Activated CD4-positive, alpha-beta T cell treated with anti-CD3 and anti-CD28 coated beads for 24 hours (primary cell): Measurements from ENCODE around the gene RHOV.
A peak's percentile ranks its signal among the peaks of the same experiment; 100 is the strongest.
"Not testable (repeated sequence)": the region's sequence is repeated elsewhere in the genome, so short reads cannot be mapped to it uniquely, and the experiment has no call there.

Source experiments
- DNase-seq, 2 donors: peaks; one replicate each; pipeline ENCODE4 v3.0.0-alpha.2; 2020; ENCODE audit warnings: low read depth in 2 of 2

The RHOV gene

GRCh38 chr15:40872791-40873693 lies 992 bp downstream of the RHOV start:
- no peak for DNase-seq

DNA sequence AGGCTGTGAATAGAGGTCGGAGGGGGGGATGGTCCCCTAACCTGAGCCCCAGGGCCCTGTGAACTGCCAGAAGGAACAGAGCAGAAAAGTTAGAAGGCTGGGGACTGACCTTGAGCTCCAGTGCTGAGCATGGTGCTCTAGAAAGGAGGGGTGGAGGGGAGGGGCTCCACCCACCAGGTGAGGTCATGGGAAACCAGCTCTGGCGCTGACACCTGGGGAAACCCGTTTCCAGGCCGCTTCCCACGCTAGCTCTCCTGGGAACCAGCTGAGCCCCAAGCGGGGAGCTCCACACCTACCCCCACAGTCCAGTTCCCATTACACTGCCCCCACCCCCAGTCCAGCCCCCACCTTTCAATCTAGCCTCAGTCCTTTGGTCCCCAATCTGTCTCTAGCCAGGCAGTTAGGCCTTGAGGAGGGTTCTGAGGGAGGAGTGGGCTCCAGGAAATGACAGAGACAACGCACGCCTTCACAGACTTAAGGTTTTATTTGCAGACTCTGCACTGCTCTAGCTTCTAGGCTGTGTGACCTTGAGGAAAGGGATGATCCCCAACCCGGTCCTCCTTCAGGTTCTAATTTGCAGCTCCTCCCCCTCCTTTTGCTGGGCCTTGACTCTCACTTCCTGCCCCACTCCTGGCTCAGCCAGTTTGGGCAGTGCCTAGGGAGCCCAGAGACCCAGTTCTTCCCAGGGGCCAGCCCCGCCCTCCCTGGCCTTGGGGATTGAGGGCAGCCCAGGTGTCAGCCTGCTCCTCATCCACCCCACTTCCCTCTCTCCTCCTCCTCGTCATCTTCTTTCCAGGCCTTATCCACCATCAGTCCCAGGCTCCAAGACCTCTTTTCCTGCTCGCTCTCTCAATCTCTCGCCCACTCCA lies 2.1 kb downstream of the RHOV start:
- no peak for DNase-seq

GRCh38 chr15:40870716-40871115 lies 3.3 kb downstream of the RHOV start:
- DNase-seq, result no peak

- DNase-seq, result no peak
Observed at GRCh38 chr15:40869686-40870085, 4.3 kb downstream of the RHOV start.

DNA sequence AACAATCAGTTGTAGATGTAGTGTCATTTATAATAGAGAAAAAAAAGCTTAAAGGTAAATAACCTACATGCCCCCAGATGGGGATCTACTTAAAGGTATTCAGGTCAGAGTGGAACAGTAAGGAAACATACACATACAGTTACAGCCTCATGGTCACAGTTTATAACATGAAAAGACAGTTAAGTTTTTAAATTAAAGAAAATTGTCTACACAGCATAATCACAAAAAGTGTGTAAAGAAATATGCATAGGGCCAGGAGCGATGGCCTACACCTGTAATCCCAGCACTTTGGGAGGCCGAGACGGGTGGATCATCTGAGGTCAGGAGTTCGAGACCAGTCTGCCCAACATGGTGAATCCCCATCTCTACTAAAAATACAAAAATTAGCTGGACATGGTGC lies 6.8 kb downstream of the RHOV start:
- DNase-seq, result no peak

GRCh38 chr15:40863660-40864270 lies 10.3 kb downstream of the RHOV start:
- DNase-seq, result no peak

GRCh38 chr15:40861147-40861546 lies 12.9 kb downstream of the RHOV start:
- DNase-seq, result not testable (repeated sequence)

DNA sequence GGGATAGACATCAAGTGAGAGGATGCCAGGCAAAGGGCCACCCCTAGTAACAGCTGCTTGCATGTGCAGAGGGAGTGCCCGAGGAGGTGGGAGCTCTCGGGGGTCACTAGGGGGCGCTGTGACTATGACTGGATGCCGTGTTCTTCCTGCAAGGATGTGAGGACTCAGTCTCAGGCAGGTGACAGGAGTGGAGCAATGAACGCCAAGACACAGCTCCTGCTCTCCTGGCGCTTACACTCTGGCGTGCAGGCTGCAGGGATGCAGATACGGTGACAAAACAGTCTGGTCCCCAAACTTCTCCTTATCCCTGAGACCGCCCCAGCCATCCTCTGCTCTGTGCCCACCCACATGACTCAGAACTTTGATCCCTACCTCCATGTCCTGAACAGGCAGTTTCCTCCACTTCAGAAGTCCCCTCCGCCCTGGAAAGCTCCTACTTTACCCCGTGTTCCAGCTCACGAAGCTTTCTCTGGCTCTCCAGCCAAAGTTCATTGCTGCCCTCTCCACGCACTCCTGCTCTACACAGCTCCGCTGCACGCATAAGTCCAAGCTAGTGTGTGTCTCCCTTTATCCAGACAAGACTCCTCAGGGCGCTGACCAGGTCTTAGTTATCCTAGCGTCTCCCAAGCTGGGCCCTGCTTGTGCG lies 14.7 kb downstream of the RHOV start:
- peak; percentile 84 to 86 for DNase-seq

DNA sequence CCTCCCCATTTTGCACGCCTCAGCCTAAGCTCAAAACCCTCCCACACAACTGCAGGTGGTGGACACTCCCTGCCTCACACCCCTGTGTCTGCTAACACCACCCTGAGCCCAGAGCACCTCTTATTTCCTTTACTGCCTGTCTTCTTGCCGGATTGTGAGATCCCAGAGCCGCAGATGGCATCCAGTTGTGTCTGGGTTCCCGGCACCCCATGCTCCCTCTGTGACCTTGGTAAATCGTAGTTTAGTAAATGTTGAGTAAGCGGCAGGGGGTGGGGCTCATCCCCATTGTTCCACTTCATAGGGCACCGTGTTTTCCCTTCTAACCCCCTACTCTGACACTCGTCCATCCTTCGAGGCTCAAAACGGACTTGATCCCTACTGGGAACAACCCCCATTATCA lies 15.3 kb downstream of the RHOV start:
- no peak for DNase-seq

- DNase-seq, result peak; percentile 72 to 79
Observed at GRCh38 chr15:40857601-40858341, 16.3 kb downstream of the RHOV start.

- no peak for DNase-seq
Observed at GRCh38 chr15:40856746-40857145, 17.3 kb downstream of the RHOV start.

- no peak for DNase-seq
Observed at GRCh38 chr15:40855706-40856234, 18.3 kb downstream of the RHOV start.

DNA sequence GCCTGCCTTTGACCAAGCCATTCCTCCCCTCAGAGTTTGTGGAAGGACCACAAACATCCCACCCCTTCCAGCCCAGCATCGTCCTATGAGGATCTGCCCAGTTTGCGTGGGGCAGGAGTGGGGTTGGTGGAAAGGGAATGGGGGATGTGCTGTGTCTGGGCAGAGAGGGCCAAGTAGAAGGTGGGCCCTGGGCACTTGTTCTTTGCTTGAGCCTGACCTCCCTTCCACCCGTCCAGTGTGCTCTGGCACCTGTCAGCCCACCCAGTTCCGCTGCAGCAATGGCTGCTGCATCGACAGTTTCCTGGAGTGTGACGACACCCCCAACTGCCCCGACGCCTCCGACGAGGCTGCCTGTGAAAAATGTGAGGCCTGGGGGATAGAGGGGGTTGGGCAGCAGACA lies 19.9 kb downstream of the RHOV start:
- DNase-seq, result no peak

DNA sequence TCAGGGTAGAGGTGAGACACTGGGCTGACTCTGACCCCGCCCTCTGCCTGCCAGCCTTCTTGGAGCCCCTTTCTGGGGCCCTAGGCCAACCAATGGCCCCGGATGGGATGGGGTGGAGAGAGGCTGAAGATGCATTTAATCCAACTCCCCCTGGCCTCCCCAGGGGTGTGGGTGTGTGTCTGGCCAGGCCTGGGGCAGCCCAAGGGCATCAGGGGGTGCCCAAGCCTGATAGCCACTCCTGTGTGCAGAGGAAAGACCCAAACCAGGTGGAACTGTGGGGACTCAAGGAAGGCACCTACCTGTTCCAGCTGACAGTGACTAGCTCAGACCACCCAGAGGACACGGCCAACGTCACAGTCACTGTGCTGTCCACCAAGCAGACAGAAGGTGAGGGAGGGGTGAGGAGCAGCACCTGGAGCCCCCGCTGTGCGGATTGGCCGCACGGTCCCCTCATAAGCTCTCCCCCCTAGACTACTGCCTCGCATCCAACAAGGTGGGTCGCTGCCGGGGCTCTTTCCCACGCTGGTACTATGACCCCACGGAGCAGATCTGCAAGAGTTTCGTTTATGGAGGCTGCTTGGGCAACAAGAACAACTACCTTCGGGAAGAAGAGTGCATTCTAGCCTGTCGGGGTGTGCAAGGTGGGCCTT lies 20.7 kb downstream of the RHOV start:
- DNase-seq, result no peak

GRCh38 chr15:40852529-40852928 lies 21.5 kb downstream of the RHOV start:
- DNase-seq, result no peak

- no peak for DNase-seq
Observed at GRCh38 chr15:40850576-40851112, 23.4 kb downstream of the RHOV start.

GRCh38 chr15:40847223-40847961 lies 26.6 kb downstream of the RHOV start:
- no peak for DNase-seq

GRCh38 chr15:40846841-40847222 lies 27.2 kb downstream of the RHOV start:
- no peak for DNase-seq

- no peak for DNase-seq
Observed at GRCh38 chr15:40845511-40846284, 28.3 kb downstream of the RHOV start.
